Panc1 (cell line): ENCODE data around the gene OR6J1. TPM values are rescaled to one million over a fixed set of nuclear protein-coding genes. Genes with fewer than 3 reads are reported as not detected.

Source experiments
- ATAC-seq: fragments of 200-7000 bp; cut with Tn5 transposase; 2 replicates; pipeline ENCODE4 v1.9.1; 2020; ENCODE audit warnings: mild to moderate bottlenecking, moderate library complexity
- BruUV-seq: library from RNA; stranded (reverse); fragments of 400-500 nt; replicated peaks from 2 replicates; lab custom pipeline; 2021; lab: Mats Ljungman, UMichigan
- CTCF ChIA-PET: fragments of 300-600 bp; sonication (Branson Sonifier 250); formaldehyde crosslinking; loops from one replicate; lab custom pipeline; 2022; ENCODE audit warnings: antibody characterized with exemption; lab: Charles Lee
- POLR2A ChIA-PET: fragments of 300-600 bp; sonication (Branson Sonifier 250); formaldehyde crosslinking; loops from one replicate; lab custom pipeline; 2022; ENCODE audit warnings: antibody characterized with exemption; lab: Charles Lee
- DNase-seq: peaks from one replicate; pipeline ENCODE4 v3.0.0-alpha.2; 2010; ENCODE audit warnings: low read depth, low spot score
- H3K27ac ChIP-seq: 2 replicates; pipeline ENCODE4 v1.5.1; 2011; ENCODE audit warnings: mild to moderate bottlenecking, low read length, inconsistent platforms
- H3K27me3 ChIP-seq: fragments of 200-500 bp; sonication (Bioruptor generic); 2 replicates; pipeline ENCODE4 v1.6.0; 2014; ENCODE audit warnings: low read length, inconsistent platforms; ENCODE audit not compliant: control insufficient read depth, insufficient read depth
- H3K36me3 ChIP-seq: fragments of 200-500 bp; sonication (Bioruptor generic); 2 replicates; pipeline ENCODE4 v1.5.1; 2014; ENCODE audit warnings: inconsistent platforms, mild to moderate bottlenecking, low read length, moderate library complexity; ENCODE audit not compliant: control insufficient read depth, insufficient read depth
- H3K4me1 ChIP-seq: 2 replicates; pipeline ENCODE4 v1.5.1; 2011; ENCODE audit warnings: inconsistent platforms, mild to moderate bottlenecking, low read length, moderate library complexity; ENCODE audit not compliant: control insufficient read depth, insufficient read depth
- H3K4me3 ChIP-seq, 2 experiments: 2 replicates each; pipeline ENCODE4 v1.5.1; 2011 to 2012; ENCODE audit warnings: low read depth in 2 of 2, low read length in 2 of 2, mild to moderate bottlenecking in 2 of 2, inconsistent platforms in 1 of 2, moderate library complexity in 1 of 2
- H3K9me3 ChIP-seq: fragments of 200-500 bp; sonication (Bioruptor generic); 2 replicates; pipeline ENCODE4 v1.5.1; 2014; ENCODE audit warnings: low read depth, mild to moderate bottlenecking, inconsistent platforms, low read length, moderate library complexity; ENCODE audit not compliant: control insufficient read depth, insufficient read depth
- POLR2AphosphoS5 ChIP-seq: IDR thresholded peaks from 2 replicates; pipeline ENCODE4 v1.6.1; 2012; ENCODE audit warnings: mild to moderate bottlenecking, low read depth, low read length, moderate library complexity
- SIN3A ChIP-seq: IDR thresholded peaks from 2 replicates; pipeline ENCODE4 v1.6.1; 2012; ENCODE audit warnings: low read depth, mild to moderate bottlenecking, low read length, moderate library complexity, borderline replicate concordance; ENCODE audit not compliant: insufficient read depth
- TCF7L2 ChIP-seq: IDR thresholded peaks from 2 replicates; pipeline ENCODE4 v1.6.1; 2011; ENCODE audit warnings: mild to moderate bottlenecking, low read depth, low read length, inconsistent platforms
- in situ Hi-C: cut with HindIII; loops from 2 replicates; pipeline ENCODE4 v1.10.0; 2016; ENCODE audit warnings: low sequenced_read_pairs, low pct_unique_long_range_greater_than_20kb
- intact Hi-C: fragments of 100-400 bp; cut with micrococcal nuclease; formaldehyde crosslinking; loops from one replicate; pipeline ENCODE4 v1.10.0; 2022; ENCODE audit not compliant: unreplicated experiment
- total RNA-seq: library from RNA; stranded (reverse); gene quantifications from one replicate; pipeline ENCODE4 v1.2.1, GENCODE V29; 2021; ENCODE audit not compliant: unreplicated experiment
- TF ChIP-seq, protein P1 (sequence below): fragments of 450-650 bp; IDR thresholded peaks from 2 replicates; pipeline ENCODE4 v1.5.1; 2017; ENCODE audit warnings: mild to moderate bottlenecking
- TF ChIP-seq, protein P2 (sequence below), 2 experiments: IDR thresholded peaks; 2 replicates each; pipeline ENCODE4 v1.6.1; 2011 to 2012; ENCODE audit warnings: low read depth in 2 of 2, control low read depth in 1 of 2, low read length in 1 of 2, mild to moderate bottlenecking in 1 of 2, moderate library complexity in 1 of 2; ENCODE audit not compliant: insufficient read depth in 1 of 2

Gene OR6J1
- total RNA-seq, 1 experiment from 2014 or later: not detected

DNA sequence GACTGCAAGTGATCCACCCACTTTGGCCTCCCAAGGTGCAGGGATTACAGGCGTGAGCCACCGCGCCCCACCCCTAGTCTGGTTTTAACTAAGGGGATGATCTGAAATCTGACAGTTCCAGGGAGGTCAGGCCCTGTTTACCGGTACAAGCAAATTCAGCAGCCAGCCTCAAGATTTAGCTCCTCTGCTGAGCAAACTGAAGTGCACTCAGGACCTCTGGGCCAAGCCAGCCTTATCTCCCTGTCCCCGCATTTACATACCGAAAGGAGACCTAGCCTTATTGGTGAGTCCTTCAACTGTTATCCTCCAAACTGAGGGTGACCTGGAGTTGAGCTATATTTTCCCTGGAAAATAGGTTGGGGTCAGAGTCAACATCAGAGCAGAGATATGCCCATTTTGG lies 46.9 kb downstream of the OR6J1 start:
- TF ChIP-seq SIN3A (no peak), POLR2AphosphoS5 (no peak), TCF7L2 (no peak)
- TF ChIP-seq, protein P1, sequence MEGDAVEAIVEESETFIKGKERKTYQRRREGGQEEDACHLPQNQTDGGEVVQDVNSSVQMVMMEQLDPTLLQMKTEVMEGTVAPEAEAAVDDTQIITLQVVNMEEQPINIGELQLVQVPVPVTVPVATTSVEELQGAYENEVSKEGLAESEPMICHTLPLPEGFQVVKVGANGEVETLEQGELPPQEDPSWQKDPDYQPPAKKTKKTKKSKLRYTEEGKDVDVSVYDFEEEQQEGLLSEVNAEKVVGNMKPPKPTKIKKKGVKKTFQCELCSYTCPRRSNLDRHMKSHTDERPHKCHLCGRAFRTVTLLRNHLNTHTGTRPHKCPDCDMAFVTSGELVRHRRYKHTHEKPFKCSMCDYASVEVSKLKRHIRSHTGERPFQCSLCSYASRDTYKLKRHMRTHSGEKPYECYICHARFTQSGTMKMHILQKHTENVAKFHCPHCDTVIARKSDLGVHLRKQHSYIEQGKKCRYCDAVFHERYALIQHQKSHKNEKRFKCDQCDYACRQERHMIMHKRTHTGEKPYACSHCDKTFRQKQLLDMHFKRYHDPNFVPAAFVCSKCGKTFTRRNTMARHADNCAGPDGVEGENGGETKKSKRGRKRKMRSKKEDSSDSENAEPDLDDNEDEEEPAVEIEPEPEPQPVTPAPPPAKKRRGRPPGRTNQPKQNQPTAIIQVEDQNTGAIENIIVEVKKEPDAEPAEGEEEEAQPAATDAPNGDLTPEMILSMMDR: no peak
- TF ChIP-seq, protein P2, sequence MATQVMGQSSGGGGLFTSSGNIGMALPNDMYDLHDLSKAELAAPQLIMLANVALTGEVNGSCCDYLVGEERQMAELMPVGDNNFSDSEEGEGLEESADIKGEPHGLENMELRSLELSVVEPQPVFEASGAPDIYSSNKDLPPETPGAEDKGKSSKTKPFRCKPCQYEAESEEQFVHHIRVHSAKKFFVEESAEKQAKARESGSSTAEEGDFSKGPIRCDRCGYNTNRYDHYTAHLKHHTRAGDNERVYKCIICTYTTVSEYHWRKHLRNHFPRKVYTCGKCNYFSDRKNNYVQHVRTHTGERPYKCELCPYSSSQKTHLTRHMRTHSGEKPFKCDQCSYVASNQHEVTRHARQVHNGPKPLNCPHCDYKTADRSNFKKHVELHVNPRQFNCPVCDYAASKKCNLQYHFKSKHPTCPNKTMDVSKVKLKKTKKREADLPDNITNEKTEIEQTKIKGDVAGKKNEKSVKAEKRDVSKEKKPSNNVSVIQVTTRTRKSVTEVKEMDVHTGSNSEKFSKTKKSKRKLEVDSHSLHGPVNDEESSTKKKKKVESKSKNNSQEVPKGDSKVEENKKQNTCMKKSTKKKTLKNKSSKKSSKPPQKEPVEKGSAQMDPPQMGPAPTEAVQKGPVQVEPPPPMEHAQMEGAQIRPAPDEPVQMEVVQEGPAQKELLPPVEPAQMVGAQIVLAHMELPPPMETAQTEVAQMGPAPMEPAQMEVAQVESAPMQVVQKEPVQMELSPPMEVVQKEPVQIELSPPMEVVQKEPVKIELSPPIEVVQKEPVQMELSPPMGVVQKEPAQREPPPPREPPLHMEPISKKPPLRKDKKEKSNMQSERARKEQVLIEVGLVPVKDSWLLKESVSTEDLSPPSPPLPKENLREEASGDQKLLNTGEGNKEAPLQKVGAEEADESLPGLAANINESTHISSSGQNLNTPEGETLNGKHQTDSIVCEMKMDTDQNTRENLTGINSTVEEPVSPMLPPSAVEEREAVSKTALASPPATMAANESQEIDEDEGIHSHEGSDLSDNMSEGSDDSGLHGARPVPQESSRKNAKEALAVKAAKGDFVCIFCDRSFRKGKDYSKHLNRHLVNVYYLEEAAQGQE (IDR thresholded peaks at IDR 0.05; ENCODE audit: insufficient read depth in 1 of 2, low read depth in 2 of 2, low read length in 1 of 2): no peak
- intact Hi-C loops (no loop called here), in situ Hi-C loops (no loop called here)
- POLR2A ChIA-PET: interaction anchor here (3.6 kb wide), 1 partner anchor 8 kb away, joined by 14 read pairs; the partner anchor contains the start of gene DAD1
- BruUV-seq: no TSS peak
- no peak for ATAC-seq
- Histone ChIP-seq H3K27ac (no peak overlapping the region), H3K27me3 (no peaks in the 10 kb centered on the region; the same call in 1 of the 2 replicates), H3K36me3 (no peaks in the 10 kb centered on the region; the same call in 1 of the 2 replicates), H3K4me1 (peaks cover 6% of the 10 kb centered on the region; the same call in 1 of the 2 replicates), H3K4me3 (peak overlapping the region in 1 of 2 experiments; percentile 80; a peak in 3 of 4 replicates), H3K9me3 (no peaks in the 10 kb centered on the region)
- CTCF ChIA-PET: interaction anchor here (1.6 kb wide), 1 partner anchor 56 kb away, joined by 6 read pairs; no protein-coding TSS in a partner anchor
- DNase-seq: no peak

DNA sequence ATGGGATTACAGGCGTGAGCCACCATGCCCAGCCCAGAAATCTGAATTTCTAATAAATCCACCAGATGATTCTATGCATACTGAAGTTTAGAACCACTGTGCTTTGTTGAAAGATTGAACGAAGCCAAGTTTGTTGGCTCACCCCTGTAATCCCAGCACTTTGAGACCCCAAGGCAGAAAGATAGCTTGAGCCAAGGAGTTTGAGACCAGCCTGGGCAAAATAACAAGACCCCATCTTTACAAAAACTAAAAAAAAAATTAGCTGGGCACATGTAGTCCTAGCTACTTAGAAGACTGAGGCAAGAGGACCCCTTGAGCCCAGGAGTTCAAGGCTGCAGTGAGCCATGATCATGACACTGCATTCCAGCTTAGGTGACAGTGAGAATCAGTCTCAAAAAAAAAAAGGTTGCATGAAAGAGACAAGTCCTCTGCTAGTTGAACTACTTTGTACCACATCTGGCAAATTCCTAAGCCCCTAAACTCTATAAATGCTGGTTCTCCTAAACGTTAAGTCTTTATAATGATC lies 47.7 kb downstream of the OR6J1 start:
- ChIA-PET CTCF (no interaction called here), POLR2A (no interaction called here)
- TF ChIP-seq, protein P1: no peak
- TF ChIP-seq POLR2AphosphoS5 (no peak), TCF7L2 (no peak), SIN3A (no peak)
- TF ChIP-seq, protein P2 (IDR thresholded peaks at IDR 0.05; ENCODE audit: insufficient read depth in 1 of 2, low read depth in 2 of 2, low read length in 1 of 2): no peak
- no TSS peak for BruUV-seq
- no peak overlapping the region for H3K4me3 ChIP-seq
- H3K27ac ChIP-seq: no peak overlapping the region
- H3K4me1 ChIP-seq: peaks cover 6% of the 10 kb centered on the region; the same call in 1 of the 2 replicates
- in situ Hi-C loops (no loop called here), intact Hi-C loops (no loop called here)
- no peaks in the 10 kb centered on the region for H3K9me3 ChIP-seq
- ATAC-seq: no peak
- no peaks in the 10 kb centered on the region; the same call in 1 of the 2 replicates for H3K27me3 ChIP-seq
- H3K36me3 ChIP-seq: no peaks in the 10 kb centered on the region; the same call in 1 of the 2 replicates
- DNase-seq: no peak
